Coronary artery (tissue), 2 donors: Measurements from ENCODE around the gene ETV6.

ENCODE experiments used
- DNase-seq: peaks from one replicate; pipeline ENCODE4 v3.0.0-alpha.2; 2017; ENCODE audit warnings: low spot score
- H3K27ac ChIP-seq, 2 donors: fragments of 200-600 bp; sonication (generic); one replicate each; pipeline ENCODE4 v1.5.1; 2016 to 2019
- H3K4me3 ChIP-seq: fragments of 200-600 bp; sonication (generic); 2 replicates; pipeline ENCODE4 v1.5.1; 2016; ENCODE audit warnings: mild to moderate bottlenecking, moderate library complexity
- TF ChIP-seq, protein P1 (sequence below): fragments of 200-600 bp; sonication (generic); IDR thresholded peaks from one replicate; pipeline ENCODE4 v1.5.1; 2019; ENCODE audit warnings: antibody characterized with exemption

Gene ETV6

GRCh38 chr12:11747969-11748368 is 98.5 kb downstream of the ETV6 start:
- Histone ChIP-seq H3K4me3 (no peak overlapping the region), H3K27ac (peak overlapping the region in 1 of 2 donors; percentile 32)
- DNase-seq: no peak
- TF ChIP-seq, protein P1, sequence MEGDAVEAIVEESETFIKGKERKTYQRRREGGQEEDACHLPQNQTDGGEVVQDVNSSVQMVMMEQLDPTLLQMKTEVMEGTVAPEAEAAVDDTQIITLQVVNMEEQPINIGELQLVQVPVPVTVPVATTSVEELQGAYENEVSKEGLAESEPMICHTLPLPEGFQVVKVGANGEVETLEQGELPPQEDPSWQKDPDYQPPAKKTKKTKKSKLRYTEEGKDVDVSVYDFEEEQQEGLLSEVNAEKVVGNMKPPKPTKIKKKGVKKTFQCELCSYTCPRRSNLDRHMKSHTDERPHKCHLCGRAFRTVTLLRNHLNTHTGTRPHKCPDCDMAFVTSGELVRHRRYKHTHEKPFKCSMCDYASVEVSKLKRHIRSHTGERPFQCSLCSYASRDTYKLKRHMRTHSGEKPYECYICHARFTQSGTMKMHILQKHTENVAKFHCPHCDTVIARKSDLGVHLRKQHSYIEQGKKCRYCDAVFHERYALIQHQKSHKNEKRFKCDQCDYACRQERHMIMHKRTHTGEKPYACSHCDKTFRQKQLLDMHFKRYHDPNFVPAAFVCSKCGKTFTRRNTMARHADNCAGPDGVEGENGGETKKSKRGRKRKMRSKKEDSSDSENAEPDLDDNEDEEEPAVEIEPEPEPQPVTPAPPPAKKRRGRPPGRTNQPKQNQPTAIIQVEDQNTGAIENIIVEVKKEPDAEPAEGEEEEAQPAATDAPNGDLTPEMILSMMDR: no peak

DNA sequence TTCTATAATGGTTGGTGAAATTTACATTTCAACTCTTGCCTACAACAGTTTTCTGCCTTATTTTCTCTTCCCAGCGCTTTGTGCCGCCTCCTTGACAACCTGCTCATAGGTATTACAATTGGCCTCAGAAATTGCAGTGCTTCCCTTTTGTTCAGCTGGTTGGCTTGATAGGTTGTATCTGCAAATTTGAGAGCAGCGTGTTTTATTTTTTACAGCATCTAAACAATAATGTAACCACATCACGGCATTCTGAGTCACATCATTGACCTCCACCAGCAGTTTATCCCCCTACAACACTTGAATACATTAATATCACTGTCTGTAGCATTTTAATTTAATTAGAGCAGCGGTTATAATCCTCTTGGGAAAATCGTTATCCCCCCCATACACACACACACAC is 99.4 kb downstream of the ETV6 start:
- Histone ChIP-seq H3K27ac (no peak overlapping the region), H3K4me3 (no peak overlapping the region)
- TF ChIP-seq, protein P1: no peak
- no peak for DNase-seq

- H3K27ac ChIP-seq: peak overlapping the region in 1 of 2 donors; percentile 29
- no peak overlapping the region for H3K4me3 ChIP-seq
- DNase-seq: no peak
- TF ChIP-seq, protein P1: no peak
Measured at GRCh38 chr12:11749943-11750690, 100.6 kb downstream of the ETV6 start.

DNA sequence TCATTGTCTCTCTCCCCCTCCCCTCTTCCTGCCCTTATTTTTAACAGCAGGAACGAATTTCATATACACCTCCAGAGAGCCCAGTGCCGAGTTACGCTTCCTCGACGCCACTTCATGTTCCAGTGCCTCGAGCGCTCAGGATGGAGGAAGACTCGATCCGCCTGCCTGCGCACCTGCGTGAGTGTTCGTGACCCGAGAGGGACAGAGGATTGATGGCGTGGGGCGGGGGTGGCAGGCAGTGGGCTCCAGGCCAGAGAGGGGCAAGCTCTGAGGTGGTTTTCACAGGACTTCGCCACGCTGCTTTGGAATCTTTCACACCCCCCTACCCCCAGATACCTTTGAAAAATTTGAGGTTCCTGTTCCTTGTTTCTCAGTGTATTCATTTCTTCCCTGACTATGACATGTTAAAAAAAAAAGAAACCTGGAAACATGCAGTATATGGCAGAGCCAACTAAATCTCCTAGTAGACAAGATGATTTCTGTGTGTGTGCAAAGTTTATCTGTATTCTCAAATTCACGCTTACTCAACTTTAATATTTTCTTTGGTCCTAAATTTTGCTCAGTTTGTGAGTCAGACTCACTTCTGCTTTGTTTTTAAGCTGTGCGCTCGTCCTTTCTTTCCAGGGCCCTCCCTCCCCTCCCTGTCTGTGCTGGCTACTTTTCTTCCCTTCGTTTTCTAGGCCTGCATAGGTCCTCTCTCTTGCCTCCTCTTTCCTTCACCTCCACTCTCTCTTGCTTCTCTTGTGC is 103.1 kb downstream of the ETV6 start:
- TF ChIP-seq, protein P1: no peak
- Histone ChIP-seq H3K27ac (peak overlapping the region; percentile 96 to 97), H3K4me3 (peak overlapping the region; percentile 29)
- DNase-seq: no peak

DNA sequence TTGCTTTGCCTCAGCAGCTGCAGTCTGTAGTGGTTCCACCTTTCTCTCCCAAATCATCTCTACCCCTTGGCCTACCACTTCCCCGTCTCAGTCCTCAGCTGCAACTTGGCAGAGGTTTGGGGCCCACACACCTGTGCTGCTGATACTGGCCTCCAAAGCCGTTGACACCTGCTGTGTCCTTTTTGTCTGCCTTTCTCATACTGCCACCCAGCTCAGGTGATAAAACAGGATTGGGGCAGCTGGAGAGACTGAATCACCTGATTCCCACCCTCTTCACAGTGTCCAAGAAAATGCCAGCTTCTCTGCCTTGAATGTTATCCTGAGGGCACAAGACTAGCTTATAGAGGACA is 103.7 kb downstream of the ETV6 start:
- peak overlapping the region; percentile 96 to 97 for H3K27ac ChIP-seq
- H3K4me3 ChIP-seq: peak overlapping the region; percentile 29
- no peak for DNase-seq
- TF ChIP-seq, protein P1: no peak

- TF ChIP-seq, protein P1: no peak
- peak overlapping the region; percentile 96 to 97 for H3K27ac ChIP-seq
- no peak for DNase-seq
- peak overlapping the region; percentile 29 for H3K4me3 ChIP-seq
Measured at GRCh38 chr12:11753826-11754225, 104.4 kb downstream of the ETV6 start.

- TF ChIP-seq, protein P1: no peak
- H3K27ac ChIP-seq: peak overlapping the region; percentile 96 to 97
- H3K4me3 ChIP-seq: no peak overlapping the region
- DNase-seq: no peak
Measured at GRCh38 chr12:11754256-11754655, 104.8 kb downstream of the ETV6 start.
